ENCODE data around the gene PRKACG. TPM values are rescaled to one million over a fixed set of nuclear protein-coding genes. Genes with fewer than 3 reads are reported as not detected.
"Not testable (repeated sequence)": the region's sequence is repeated elsewhere in the genome, so short reads cannot be mapped to it uniquely, and the experiment has no call there.

PRKACG gene
- not detected for polyA plus RNA-seq

DNA sequence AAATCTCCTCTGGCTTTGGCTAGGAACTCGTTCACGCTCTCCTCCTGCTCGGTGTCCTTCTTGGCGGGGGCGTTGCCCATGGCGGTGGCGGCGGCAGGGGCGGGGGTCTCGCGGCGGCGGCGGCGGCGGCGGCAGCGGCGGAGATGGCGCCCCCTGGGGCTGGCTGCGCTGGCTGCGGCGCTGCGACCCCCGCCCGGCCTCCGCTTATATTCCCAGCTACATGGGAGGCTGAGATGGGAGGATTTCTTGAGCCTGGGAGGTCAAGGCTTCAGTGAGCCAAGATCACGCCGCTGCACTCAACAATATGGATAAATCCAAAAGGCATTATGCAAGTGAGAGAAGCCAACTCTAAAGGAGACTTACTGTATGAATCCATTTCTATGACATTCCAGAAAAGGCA is at the start of gene PRKACG:
PRKACG (minus strand) TSS at position 101 of the 400 bp plus-strand sequence; CDS start at position 80, 21 bp downstream.
- DNase-seq = no peak
- H3K4me3 Mint-ChIP-seq = peak within 1 kb of the TSS in 3 of 5 donors; percentile 16 to 52 (median 18)
- H3K9me3 Mint-ChIP-seq = no peaks in the 10 kb centered on the region
- H3K27me3 Mint-ChIP-seq (ENCODE audit: low read depth in 3 of 3) = peaks cover 2 to 7% (median 3%) of the 10 kb centered on the region in 3 donors
- no peaks in the 10 kb centered on the region for H3K36me3 Mint-ChIP-seq
- peak within 1 kb of the TSS in 1 of 6 donors; percentile 41 for H3K27ac Mint-ChIP-seq
- H3K4me1 Mint-ChIP-seq = peaks cover 18 to 24% of the 10 kb centered on the region in 2 donors

- Mint-ChIP-seq H3K9me3 (no peaks in the 10 kb centered on the region), H3K4me3 (no peak overlapping the region), H3K36me3 (peaks cover 14 to 25% (median 15%) of the 10 kb centered on the region in 3 donors), H3K27me3 (ENCODE audit: low read depth in 3 of 3) (no peaks in the 10 kb centered on the region), H3K4me1 (peaks cover 29 to 43% of the 10 kb centered on the region in 2 donors), H3K27ac (peak overlapping the region in 1 of 6 donors; percentile 68)
- DNase-seq = no peak
These were observed 48.3 kb upstream of the PRKACG start for GRCh38 chr9:69062195-69062594.

GRCh38 chr9:69060766-69061165 is 46.9 kb upstream of the PRKACG start:
- Mint-ChIP-seq H3K27me3 (ENCODE audit: low read depth in 3 of 3) (no peaks in the 10 kb centered on the region), H3K4me1 (peaks cover 34 to 51% of the 10 kb centered on the region in 2 donors), H3K9me3 (no peaks in the 10 kb centered on the region), H3K36me3 (peaks cover 12 to 23% (median 14%) of the 10 kb centered on the region in 3 donors), H3K4me3 (peak overlapping the region; percentile 18 to 61 (median 30)), H3K27ac (peak overlapping the region; percentile 39 to 84 (median 56))
- DNase-seq = peak in 1 of 3 donors; percentile 26

GRCh38 chr9:69058101-69058500 is 44.2 kb upstream of the PRKACG start:
- DNase-seq = no peak
- Mint-ChIP-seq H3K27ac (no peak overlapping the region), H3K36me3 (peaks cover 11 to 18% (median 14%) of the 10 kb centered on the region in 3 donors), H3K9me3 (no peaks in the 10 kb centered on the region), H3K4me1 (peaks cover 34 to 51% of the 10 kb centered on the region in 2 donors), H3K4me3 (no peak overlapping the region), H3K27me3 (ENCODE audit: low read depth in 3 of 3) (peaks cover 0 to 1% (median 0%) of the 10 kb centered on the region in 3 donors)

DNA sequence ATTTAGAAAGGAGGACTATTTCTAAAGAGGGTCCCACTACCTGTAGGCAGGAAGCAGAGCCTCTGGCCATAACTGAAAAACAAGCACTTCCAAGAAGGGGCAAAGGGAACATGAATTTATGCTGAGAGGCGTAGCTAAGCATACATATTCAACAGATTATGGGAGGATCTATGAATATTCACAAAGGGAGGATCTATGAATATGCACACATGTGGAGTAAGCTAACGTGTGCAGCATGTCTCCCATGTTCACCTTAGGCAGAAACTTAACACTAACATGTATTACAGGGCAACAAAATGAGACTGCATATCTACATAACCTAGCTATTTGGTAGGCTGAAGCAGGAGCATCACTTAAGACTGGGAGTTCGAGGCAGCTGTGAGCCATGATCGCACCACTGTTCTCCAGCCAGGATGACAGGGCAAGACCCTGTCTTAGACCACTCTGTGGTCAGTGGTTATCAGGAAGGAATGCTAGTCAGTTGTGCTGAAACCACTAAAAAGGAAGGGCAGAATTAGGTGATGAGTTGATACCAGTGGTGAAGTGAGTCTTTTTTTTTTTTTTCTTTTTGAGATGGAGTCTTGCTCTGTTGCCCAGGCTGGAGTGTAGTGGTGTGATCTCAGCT is 42.4 kb upstream of the PRKACG start:
- Mint-ChIP-seq H3K27me3 (ENCODE audit: low read depth in 3 of 3) (peaks cover 0 to 1% (median 0%) of the 10 kb centered on the region in 3 donors), H3K36me3 (peaks cover 11 to 20% (median 16%) of the 10 kb centered on the region in 3 donors), H3K9me3 (no peaks in the 10 kb centered on the region), H3K4me1 (peaks cover 27 to 40% of the 10 kb centered on the region in 2 donors), H3K4me3 (no peak overlapping the region), H3K27ac (peak overlapping the region in 5 of 6 donors; percentile 18 to 89 (median 86))
- no peak for DNase-seq

GRCh38 chr9:69054989-69055388 is 41.1 kb upstream of the PRKACG start:
- Mint-ChIP-seq H3K4me3 (no peak overlapping the region), H3K36me3 (peaks cover 7 to 19% (median 18%) of the 10 kb centered on the region in 3 donors), H3K27me3 (ENCODE audit: low read depth in 3 of 3) (peaks cover 0 to 1% (median 0%) of the 10 kb centered on the region in 3 donors), H3K9me3 (no peaks in the 10 kb centered on the region), H3K4me1 (peaks cover 15 to 26% of the 10 kb centered on the region in 2 donors), H3K27ac (no peak overlapping the region)
- DNase-seq = no peak

DNA sequence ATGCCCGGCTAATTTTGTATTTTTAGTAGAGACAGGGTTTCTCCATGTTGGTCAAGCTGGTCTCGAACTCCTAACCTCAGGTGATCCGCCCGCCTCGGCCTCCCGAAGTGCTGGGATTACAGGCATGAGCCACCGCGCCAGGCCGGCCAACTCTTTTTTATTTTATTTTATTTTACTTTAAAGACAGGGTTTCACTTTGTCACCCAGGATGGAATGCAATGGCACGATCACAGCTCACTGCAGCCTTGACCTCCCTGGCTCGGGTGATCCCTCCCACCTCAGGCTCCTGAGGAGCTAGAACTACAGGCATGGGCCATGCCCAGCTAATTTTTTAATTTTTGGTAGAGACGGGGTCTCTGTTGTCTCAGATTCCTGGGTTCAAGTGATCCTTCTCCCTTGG is 37.0 kb upstream of the PRKACG start:
- not testable (repeated sequence) for H3K27ac Mint-ChIP-seq; H3K4me3 Mint-ChIP-seq; DNase-seq; H3K27me3 Mint-ChIP-seq (ENCODE audit: low read depth in 3 of 3); H3K9me3 Mint-ChIP-seq
- Mint-ChIP-seq H3K4me1 (peaks cover 16 to 19% of the 10 kb centered on the region in 2 donors), H3K36me3 (peaks cover 8 to 28% (median 24%) of the 10 kb centered on the region in 3 donors)

DNA sequence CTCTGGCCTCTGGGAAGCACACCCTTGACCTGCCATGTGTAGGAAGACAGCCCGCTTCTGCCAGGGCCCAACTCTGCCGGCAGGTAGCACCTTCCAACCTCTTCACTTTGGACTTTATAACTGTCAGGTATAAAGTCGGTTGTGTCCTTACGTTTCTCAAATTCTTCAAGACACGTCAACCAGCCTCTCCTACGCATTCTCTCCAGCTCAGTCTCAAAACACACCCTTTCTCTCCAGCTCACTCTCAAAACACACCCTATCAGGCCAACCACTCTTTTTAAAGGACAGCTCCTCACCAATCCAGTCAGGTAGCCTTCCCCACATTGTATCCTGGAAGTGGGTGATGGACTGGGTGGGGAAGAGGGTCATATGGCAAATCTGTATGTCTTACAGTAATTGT is 35.2 kb upstream of the PRKACG start:
- H3K9me3 Mint-ChIP-seq = no peaks in the 10 kb centered on the region
- H3K4me3 Mint-ChIP-seq = no peak overlapping the region
- H3K4me1 Mint-ChIP-seq = peaks cover 34 to 38% of the 10 kb centered on the region in 2 donors
- H3K36me3 Mint-ChIP-seq = peaks cover 8 to 28% (median 24%) of the 10 kb centered on the region in 3 donors
- no peaks in the 10 kb centered on the region for H3K27me3 Mint-ChIP-seq (ENCODE audit: low read depth in 3 of 3)
- no peak for DNase-seq
- H3K27ac Mint-ChIP-seq = peak overlapping the region in 2 of 6 donors; percentile 53 to 55

GRCh38 chr9:69047371-69047770 is 33.5 kb upstream of the PRKACG start:
- Mint-ChIP-seq H3K27ac (peak overlapping the region in 5 of 6 donors; percentile 8 to 45 (median 28)), H3K4me1 (peaks cover 49 to 50% of the 10 kb centered on the region in 2 donors), H3K27me3 (ENCODE audit: low read depth in 3 of 3) (peaks cover 0 to 2% (median 0%) of the 10 kb centered on the region in 3 donors), H3K4me3 (no peak overlapping the region), H3K36me3 (peaks cover 8 to 24% (median 23%) of the 10 kb centered on the region in 3 donors), H3K9me3 (no peaks in the 10 kb centered on the region)
- DNase-seq = no peak

GRCh38 chr9:69046723-69047122 is 32.8 kb upstream of the PRKACG start:
- H3K36me3 Mint-ChIP-seq = peaks cover 8 to 24% (median 23%) of the 10 kb centered on the region in 3 donors
- H3K27ac Mint-ChIP-seq = peak overlapping the region in 3 of 6 donors; percentile 2 to 40 (median 8)
- no peak for DNase-seq
- H3K27me3 Mint-ChIP-seq (ENCODE audit: low read depth in 3 of 3) = peaks cover 0 to 2% (median 0%) of the 10 kb centered on the region in 3 donors
- H3K4me3 Mint-ChIP-seq = no peak overlapping the region
- H3K4me1 Mint-ChIP-seq = peaks cover 52 to 53% of the 10 kb centered on the region in 2 donors
- no peaks in the 10 kb centered on the region for H3K9me3 Mint-ChIP-seq

- DNase-seq = no peak
- Mint-ChIP-seq H3K9me3 (no peaks in the 10 kb centered on the region), H3K4me3 (no peak overlapping the region), H3K4me1 (peaks cover 52 to 59% of the 10 kb centered on the region in 2 donors), H3K27me3 (ENCODE audit: low read depth in 3 of 3) (peaks cover 0 to 2% (median 0%) of the 10 kb centered on the region in 3 donors), H3K36me3 (peaks cover 8 to 24% (median 22%) of the 10 kb centered on the region in 3 donors), H3K27ac (peak overlapping the region in 1 of 6 donors; percentile 2)
These were observed 31.9 kb upstream of the PRKACG start for GRCh38 chr9:69045821-69046220.

- DNase-seq = no peak
- peak overlapping the region in 5 of 6 donors; percentile 9 to 82 (median 64) for H3K27ac Mint-ChIP-seq
- H3K4me1 Mint-ChIP-seq = peaks cover 52 to 59% of the 10 kb centered on the region in 2 donors
These were observed 30.6 kb upstream of the PRKACG start for GRCh38 chr9:69044240-69045219.

DNA sequence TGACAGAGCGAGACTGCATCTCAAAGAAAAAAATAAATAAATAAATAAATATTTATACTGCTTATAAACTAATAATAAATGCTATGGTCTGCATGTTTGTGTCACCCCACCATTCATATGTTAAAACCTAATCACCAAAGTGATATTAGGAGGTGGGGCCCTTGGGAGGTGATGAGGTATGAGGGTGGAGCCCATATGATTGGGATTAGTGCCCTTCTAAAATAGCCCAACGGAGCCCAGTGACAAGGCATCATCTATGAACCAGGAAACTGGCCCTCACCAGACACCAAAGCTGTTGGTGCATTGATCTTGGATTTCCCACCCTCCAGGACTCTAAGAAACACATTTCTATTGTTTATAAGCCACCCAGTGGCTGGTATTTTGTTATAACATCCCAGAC is 26.7 kb upstream of the PRKACG start:
- Mint-ChIP-seq H3K36me3 (peaks cover 0 to 3% (median 0%) of the 10 kb centered on the region in 3 donors), H3K9me3 (no peaks in the 10 kb centered on the region), H3K27ac (no peak overlapping the region), H3K4me3 (no peak overlapping the region), H3K27me3 (ENCODE audit: low read depth in 3 of 3) (peaks cover 2 to 4% (median 3%) of the 10 kb centered on the region in 3 donors), H3K4me1 (peaks cover 46 to 53% of the 10 kb centered on the region in 2 donors)
- no peak for DNase-seq

More at GRCh38 chr9:69044240-69045219, 30.6 kb upstream of the PRKACG start:
- peak overlapping the region in 1 of 5 donors; percentile 12 for H3K4me3 Mint-ChIP-seq
- H3K9me3 Mint-ChIP-seq = no peaks in the 10 kb centered on the region
- H3K36me3 Mint-ChIP-seq = peaks cover 3 to 18% (median 16%) of the 10 kb centered on the region in 3 donors
- H3K27me3 Mint-ChIP-seq (ENCODE audit: low read depth in 3 of 3) = peaks cover 0 to 2% (median 0%) of the 10 kb centered on the region in 3 donors

All from immature natural killer cell (primary cell).